Keratinocyte (primary cell): ENCODE measurements around the gene IGF1. TPM values are rescaled to one million over a fixed set of nuclear protein-coding genes. Genes with fewer than 3 reads are reported as not detected.

Source experiments
- DNase-seq: peaks from one replicate; pipeline ENCODE4 v3.0.0-alpha.2; 2011; ENCODE audit warnings: low read depth, missing footprints, low spot score
- FAIRE-seq: peaks from 2 replicates; lab custom pipeline; 2011; peaks lifted over from hg19 to GRCh38; lab: Jason Lieb, UNC
- H2AFZ ChIP-seq: 2 replicates; pipeline ENCODE4 v1.6.0; 2012; ENCODE audit warnings: low read length, control low read depth, inconsistent platforms; ENCODE audit not compliant: control insufficient read depth
- H3K27ac ChIP-seq: 2 replicates; pipeline ENCODE4 v1.5.1; 2011; ENCODE audit warnings: low read length; ENCODE audit not compliant: control insufficient read depth, insufficient read depth
- H3K27me3 ChIP-seq: 3 replicates; pipeline ENCODE4 v1.6.0; 2011; ENCODE audit warnings: low read length; ENCODE audit not compliant: control insufficient read depth, insufficient read depth; ENCODE audit errors: extremely low read depth
- H3K36me3 ChIP-seq, 2 experiments: 2 replicates in 1 of 2; 3 replicates in 1 of 2; pipeline ENCODE4 v1.5.1; 2011; ENCODE audit warnings: low read length in 2 of 2, mild to moderate bottlenecking in 1 of 2; ENCODE audit not compliant: control insufficient read depth in 2 of 2, insufficient read depth in 2 of 2; ENCODE audit errors: extremely low read depth in 1 of 2
- H3K4me1 ChIP-seq: 3 replicates; pipeline ENCODE4 v1.5.1; 2011; ENCODE audit warnings: low read length; ENCODE audit not compliant: control insufficient read depth, insufficient read depth; ENCODE audit errors: extremely low read depth
- H3K4me2 ChIP-seq: 3 replicates; pipeline ENCODE4 v1.6.0; 2011; ENCODE audit warnings: low read depth, low read length; ENCODE audit not compliant: control insufficient read depth, insufficient read depth; ENCODE audit errors: extremely low read depth
- H3K4me3 ChIP-seq, 3 experiments: fragments of 200-600 bp in 1 of 3; sonication (generic) in 1 of 3; 2 replicates in 2 of 3; 3 replicates in 1 of 3; pipeline ENCODE4 v1.5.1; 2011 to 2016; ENCODE audit warnings: low read length in 3 of 3, mild to moderate bottlenecking in 3 of 3, control low read depth in 2 of 3, inconsistent platforms in 1 of 3, low read depth in 1 of 3, mixed read lengths in 1 of 3, mixed run types in 1 of 3, moderate library complexity in 1 of 3; ENCODE audit not compliant: control insufficient read depth in 2 of 3, insufficient read depth in 2 of 3; ENCODE audit errors: extremely low read depth in 1 of 3
- H3K79me2 ChIP-seq: 2 replicates; pipeline ENCODE4 v1.6.0; 2012; ENCODE audit warnings: low read length; ENCODE audit not compliant: control insufficient read depth, insufficient read depth
- H3K9ac ChIP-seq: 3 replicates; pipeline ENCODE4 v1.6.0; 2011; ENCODE audit warnings: low read length; ENCODE audit not compliant: control insufficient read depth, insufficient read depth; ENCODE audit errors: extremely low read depth
- H3K9me1 ChIP-seq: 3 replicates; pipeline ENCODE4 v1.6.0; 2011; ENCODE audit warnings: low read length; ENCODE audit not compliant: control insufficient read depth, insufficient read depth; ENCODE audit errors: extremely low read depth
- H3K9me3 ChIP-seq: 2 replicates; pipeline ENCODE4 v1.5.1; 2012; ENCODE audit warnings: low read depth, low read length; ENCODE audit not compliant: control insufficient read depth
- H4K20me1 ChIP-seq: 3 replicates; pipeline ENCODE4 v1.6.0; 2011; ENCODE audit warnings: low read length; ENCODE audit not compliant: control insufficient read depth, insufficient read depth; ENCODE audit errors: extremely low read depth
- EZH2 ChIP-seq: IDR thresholded peaks from one replicate; pipeline ENCODE4 v1.6.1; 2012; ENCODE audit warnings: inconsistent platforms, mild to moderate bottlenecking, low read length, moderate library complexity
- dilution Hi-C: fragments of 300-500 bp; cut with MboI; formaldehyde crosslinking; loops from one replicate; pipeline ENCODE4 v1.7.0; 2020; ENCODE audit warnings: low sequenced_read_pairs; ENCODE audit not compliant: extremely low pct_ligation_motif_present
- polyA plus RNA-seq, 5 experiments: library from polyadenylated mRNA; depleted of rRNA in 3 of 5; stranded (reverse) in 3 of 5; stranded (forward) in 1 of 5; unstranded in 1 of 5; fragments of >200 nt; gene quantifications; 1 replicate in 1 of 5; 2 replicates in 3 of 5; 3 replicates in 1 of 5; pipeline versions ENCODE4 v1.2.1 to v1.2.3, GENCODE V29; 2011 to 2012; ENCODE audit warnings: missing spikeins in 2 of 5, low read depth in 1 of 5, low replicate concordance in 1 of 5
- TF ChIP-seq, protein P1 (sequence below), 3 experiments: IDR thresholded peaks in 1 of 3; conservative IDR thresholded peaks in 1 of 3; optimal IDR thresholded peaks in 1 of 3; 2 replicates in 2 of 3; 3 replicates in 1 of 3; pipeline versions ENCODE3 to v1.5.1; 2011; ENCODE audit warnings: low read length in 3 of 3, mild to moderate bottlenecking in 3 of 3, moderate library complexity in 2 of 3, control low read depth in 1 of 3, inconsistent platforms in 1 of 3; ENCODE audit not compliant: insufficient read depth in 2 of 3; ENCODE audit errors: extremely low read depth in 1 of 3

Gene IGF1
- polyA plus RNA-seq, 1 donor (not counting 4 experiments of a cell fraction or from before 2014, with no cell fraction given) = not detected

DNA sequence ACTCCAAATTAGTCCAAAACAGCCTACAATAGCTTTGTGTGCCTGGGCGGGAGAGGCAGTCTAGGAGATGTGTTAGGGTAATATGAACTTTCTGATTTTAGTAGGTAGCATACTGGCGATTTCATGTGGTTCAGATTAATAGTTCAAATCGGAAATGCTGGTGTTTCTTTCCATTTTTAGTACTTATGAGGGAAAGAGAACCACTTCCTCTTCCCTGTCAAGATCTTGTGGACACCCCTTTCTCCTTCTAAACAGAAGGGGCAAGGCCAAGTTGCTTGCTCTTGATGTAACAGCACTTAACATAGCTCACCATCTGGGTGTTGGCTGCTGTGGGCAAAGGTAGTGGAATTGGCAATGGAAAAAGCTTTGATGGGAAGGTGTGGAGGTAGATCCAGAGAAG lies 32.2 kb upstream of the IGF1 start:
- Histone ChIP-seq H3K36me3 (no peaks in the 10 kb centered on the region), H3K4me1 (no peaks in the 10 kb centered on the region), H3K9ac (no peak overlapping the region), H3K9me1 (no peaks in the 10 kb centered on the region), H4K20me1 (no peaks in the 10 kb centered on the region), H3K27me3 (no peaks in the 10 kb centered on the region), H3K4me3 (no peak overlapping the region), H3K27ac (no peak overlapping the region), H3K9me3 (no peaks in the 10 kb centered on the region), H3K79me2 (no peaks in the 10 kb centered on the region), H3K4me2 (no peak overlapping the region), H2AFZ (no peak overlapping the region)
- dilution Hi-C loops = no loop called here
- TF ChIP-seq EZH2 = no peak
- TF ChIP-seq, protein P1, sequence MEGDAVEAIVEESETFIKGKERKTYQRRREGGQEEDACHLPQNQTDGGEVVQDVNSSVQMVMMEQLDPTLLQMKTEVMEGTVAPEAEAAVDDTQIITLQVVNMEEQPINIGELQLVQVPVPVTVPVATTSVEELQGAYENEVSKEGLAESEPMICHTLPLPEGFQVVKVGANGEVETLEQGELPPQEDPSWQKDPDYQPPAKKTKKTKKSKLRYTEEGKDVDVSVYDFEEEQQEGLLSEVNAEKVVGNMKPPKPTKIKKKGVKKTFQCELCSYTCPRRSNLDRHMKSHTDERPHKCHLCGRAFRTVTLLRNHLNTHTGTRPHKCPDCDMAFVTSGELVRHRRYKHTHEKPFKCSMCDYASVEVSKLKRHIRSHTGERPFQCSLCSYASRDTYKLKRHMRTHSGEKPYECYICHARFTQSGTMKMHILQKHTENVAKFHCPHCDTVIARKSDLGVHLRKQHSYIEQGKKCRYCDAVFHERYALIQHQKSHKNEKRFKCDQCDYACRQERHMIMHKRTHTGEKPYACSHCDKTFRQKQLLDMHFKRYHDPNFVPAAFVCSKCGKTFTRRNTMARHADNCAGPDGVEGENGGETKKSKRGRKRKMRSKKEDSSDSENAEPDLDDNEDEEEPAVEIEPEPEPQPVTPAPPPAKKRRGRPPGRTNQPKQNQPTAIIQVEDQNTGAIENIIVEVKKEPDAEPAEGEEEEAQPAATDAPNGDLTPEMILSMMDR (optimal IDR thresholded peaks at IDR 0.05 in 1 of 3, IDR thresholded peaks at IDR 0.05 in 1 of 3, conservative IDR thresholded peaks at IDR 0.05 in 1 of 3; ENCODE audit: extremely low read depth in 1 of 3, insufficient read depth in 2 of 3, low read length in 3 of 3) = no peak
- FAIRE-seq = no peak
- no peak for DNase-seq

DNA sequence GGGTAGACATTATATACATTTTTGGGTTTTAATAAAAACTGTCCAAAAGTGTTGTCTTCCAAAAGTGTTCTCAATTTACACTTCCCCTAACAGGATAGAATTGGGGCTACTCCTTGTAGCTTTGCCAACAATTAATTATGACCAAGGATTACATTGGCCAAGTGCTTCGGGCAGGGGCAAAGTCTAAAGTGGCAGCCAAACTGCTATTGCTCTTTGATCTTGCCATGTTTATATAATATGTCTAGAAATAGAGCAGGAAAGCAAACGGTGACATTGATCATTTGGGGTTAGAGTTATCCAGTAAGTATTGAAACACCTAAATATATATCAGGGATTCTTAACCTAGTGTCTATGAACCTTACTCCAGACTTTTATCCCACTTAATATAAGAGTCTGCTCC lies 31.2 kb upstream of the IGF1 start:
- Histone ChIP-seq H3K27ac (no peak overlapping the region), H3K9me3 (no peaks in the 10 kb centered on the region), H3K4me1 (no peaks in the 10 kb centered on the region), H3K27me3 (no peaks in the 10 kb centered on the region), H2AFZ (no peak overlapping the region), H4K20me1 (no peaks in the 10 kb centered on the region), H3K9me1 (no peaks in the 10 kb centered on the region), H3K4me2 (no peak overlapping the region), H3K9ac (no peak overlapping the region), H3K79me2 (no peaks in the 10 kb centered on the region), H3K36me3 (no peaks in the 10 kb centered on the region), H3K4me3 (no peak overlapping the region)
- no peak for TF ChIP-seq EZH2
- TF ChIP-seq, protein P1 (optimal IDR thresholded peaks at IDR 0.05 in 1 of 3, IDR thresholded peaks at IDR 0.05 in 1 of 3, conservative IDR thresholded peaks at IDR 0.05 in 1 of 3; ENCODE audit: extremely low read depth in 1 of 3, insufficient read depth in 2 of 3, low read length in 3 of 3) = no peak
- FAIRE-seq = no peak
- dilution Hi-C loops = no loop called here
- DNase-seq = no peak
